KG1 (cell line): Measurements from ENCODE around the gene PAWR.

Source experiments
- DNase-seq: peaks from one replicate; lab custom pipeline; 2025; lab: John Stamatoyannopoulos, UW

Gene PAWR

GRCh38 chr12:79690638-79691510 is at the start of gene PAWR:
PAWR (minus strand) TSS chr12:79690964; CDS start chr12:79690244, 720 bp downstream.
- no peak for DNase-seq

GRCh38 chr12:79737875-79738718 is 47.3 kb upstream of the PAWR start:
- no peak for DNase-seq

DNA sequence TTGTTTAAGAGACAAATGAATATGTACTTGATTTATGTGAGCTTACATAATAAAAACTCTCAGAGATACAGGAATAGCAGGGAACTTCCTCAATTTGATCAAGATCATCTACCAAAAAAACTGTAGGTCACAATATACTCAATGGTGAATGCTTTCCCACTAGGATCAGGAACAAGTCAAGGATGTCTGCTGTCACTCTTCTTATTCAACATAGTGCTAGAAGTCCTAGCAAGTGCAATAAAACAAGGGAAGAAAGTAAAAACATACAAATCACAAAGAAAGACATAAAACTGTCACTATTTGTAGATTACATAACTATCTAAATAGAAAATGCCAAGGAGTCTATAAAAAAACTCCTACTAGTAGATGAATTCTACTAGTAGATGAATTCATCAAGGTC is 41.9 kb upstream of the PAWR start:
- no peak for DNase-seq

GRCh38 chr12:79725987-79726386 is 35.2 kb upstream of the PAWR start:
- DNase-seq, result no peak

GRCh38 chr12:79717006-79717405 is 26.2 kb upstream of the PAWR start:
- DNase-seq, result no peak

DNA sequence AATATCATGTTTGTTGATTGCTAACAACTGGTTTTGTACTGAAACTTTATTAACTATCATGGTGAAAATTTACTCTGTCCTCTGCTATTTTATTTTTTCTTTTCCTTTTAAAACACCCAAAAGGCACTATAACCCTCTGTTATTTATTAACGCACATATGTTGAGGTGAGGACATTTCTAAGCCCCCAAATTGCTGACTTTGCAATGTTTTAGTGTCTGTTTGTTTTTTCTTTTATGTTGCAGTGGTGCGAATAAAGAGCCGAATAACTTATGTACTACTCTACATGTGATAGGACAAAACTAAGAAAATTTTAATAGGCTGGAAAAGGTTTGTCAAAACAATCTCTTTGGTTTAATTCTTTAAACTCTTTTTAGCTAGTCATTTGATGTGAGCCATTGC is 24.5 kb upstream of the PAWR start:
- DNase-seq, result no peak

DNA sequence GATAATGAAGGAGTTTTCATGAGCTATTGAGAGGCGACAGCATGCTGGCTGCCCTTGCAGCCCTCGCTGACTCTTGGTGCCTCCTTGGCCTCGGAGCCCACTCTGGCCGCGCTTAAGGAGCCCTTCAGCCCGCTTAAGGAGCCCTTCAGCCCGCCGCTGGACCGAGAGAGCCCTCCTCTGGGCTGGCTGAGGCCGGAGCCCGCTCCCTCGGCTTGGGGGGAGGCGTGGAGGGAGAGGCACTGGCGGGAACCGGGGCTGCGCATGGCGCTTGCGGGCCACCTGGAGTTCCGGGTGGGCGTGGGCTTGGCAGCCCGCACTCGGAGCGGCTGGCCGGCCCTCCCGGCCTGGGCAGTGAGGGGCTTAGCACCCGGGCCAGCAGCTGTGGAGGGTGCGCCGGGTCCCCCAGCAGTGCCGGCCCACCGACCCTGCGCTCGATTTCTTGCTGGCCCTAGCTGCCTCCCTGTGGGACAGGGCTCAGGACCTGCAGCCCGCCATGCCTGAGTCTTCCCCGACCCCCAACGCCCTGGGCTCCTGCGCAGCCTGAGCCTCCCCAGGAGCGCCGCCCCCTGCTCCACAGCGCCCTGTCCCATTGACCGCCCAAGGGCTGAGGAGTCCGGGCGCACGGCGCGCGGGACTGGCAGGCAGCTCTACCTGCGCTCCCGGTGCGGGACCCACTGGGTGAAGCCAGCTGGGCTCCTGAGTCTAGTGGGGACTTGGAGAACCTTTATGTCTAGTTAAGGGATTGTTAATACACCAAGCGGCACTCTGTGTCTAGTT is 20.1 kb upstream of the PAWR start:
- no peak for DNase-seq

GRCh38 chr12:79707830-79708229 is 17.1 kb upstream of the PAWR start:
- no peak for DNase-seq

GRCh38 chr12:79706676-79707075 is 15.9 kb upstream of the PAWR start:
- no peak for DNase-seq

- no peak for DNase-seq
Observed at GRCh38 chr12:79706156-79706555, 15.4 kb upstream of the PAWR start.

DNA sequence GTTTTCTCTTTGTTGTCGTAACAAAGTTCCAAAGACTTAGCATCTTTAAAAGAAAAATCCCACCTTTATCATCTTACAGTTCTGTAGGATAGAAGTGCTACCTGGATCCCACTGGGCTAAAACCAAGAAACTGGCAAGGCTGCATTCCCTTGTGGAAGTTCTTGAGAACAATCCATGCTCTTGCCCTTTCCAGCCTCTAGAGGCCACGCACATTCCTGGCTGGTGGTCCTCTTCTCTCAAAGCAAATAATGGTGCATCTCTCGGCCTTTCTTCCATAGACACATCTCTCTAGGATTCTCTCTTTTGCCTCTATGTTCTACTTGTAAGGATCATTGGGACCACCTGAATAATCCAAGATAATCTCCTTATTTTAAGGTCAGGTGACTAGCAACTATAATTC is 8.2 kb upstream of the PAWR start:
- no peak for DNase-seq

- no peak for DNase-seq
Observed at GRCh38 chr12:79696416-79696815, 5.7 kb upstream of the PAWR start.

DNA sequence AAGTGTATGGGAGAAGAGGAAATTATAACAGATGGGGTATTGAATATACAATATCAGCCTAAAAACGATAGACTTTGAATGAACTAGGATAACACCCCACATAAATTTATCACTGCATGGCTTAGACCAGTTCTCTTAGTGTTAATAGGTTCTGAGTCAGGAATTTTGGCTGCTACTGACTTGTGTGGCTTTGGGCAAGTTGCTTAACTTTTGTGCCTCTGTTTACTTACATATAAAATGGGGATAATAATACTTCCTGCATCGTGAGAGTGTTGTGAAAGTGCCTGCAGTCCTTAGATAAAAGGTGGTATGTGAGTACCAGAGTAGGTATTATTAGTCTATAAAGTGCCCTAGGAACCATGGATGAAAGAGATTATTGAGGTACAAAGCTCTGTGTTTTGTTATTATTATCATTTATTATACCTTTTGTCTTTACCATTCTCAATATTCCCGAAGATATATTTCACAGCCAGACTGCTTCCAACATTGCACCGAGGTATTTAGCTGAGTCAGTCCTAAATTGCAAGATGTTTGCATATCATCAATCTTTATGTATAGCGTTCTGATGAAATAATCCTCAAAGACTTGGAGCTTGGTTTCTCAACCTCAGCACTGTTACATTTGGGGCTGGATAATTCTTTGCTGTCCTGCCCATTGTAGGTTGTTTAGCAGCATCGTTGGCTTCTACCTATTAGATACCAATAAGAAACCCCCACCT is 2.3 kb upstream of the PAWR start:
- no peak for DNase-seq

DNA sequence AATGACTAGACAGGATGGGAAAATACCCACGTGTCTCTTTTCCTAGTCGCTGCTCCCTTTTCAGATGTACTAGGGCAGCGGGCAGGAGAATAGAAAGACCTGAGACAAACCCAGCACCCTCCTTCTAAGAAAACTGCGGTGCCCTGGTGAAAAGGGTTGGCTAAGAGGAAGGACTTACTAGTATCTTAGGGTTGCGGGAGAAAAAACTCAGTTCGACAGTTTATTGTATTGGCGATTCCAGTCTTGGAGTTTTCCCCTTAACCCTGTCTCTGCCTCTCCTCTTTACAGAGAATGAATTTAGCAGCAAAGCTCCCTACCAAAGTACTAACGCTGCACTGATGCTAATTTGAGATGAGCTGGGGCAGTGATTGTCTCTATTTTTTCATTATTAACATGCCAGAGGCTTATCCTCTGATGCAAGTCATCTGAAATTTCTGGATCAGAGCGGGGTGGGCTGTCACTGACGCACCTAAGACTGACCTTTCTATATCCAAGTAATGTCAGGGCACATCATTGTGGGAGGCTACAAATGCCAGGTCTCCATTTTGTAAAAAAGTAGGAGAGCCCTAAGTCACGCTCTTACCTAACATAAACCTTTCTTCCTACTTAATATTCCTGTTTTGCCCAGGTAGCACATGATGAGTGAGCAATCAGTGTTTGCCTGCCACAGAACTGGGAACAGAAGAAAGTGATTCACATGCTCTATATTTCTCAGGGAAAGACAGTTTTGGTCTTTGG is 916 bp upstream of the PAWR start:
- no peak for DNase-seq

DNA sequence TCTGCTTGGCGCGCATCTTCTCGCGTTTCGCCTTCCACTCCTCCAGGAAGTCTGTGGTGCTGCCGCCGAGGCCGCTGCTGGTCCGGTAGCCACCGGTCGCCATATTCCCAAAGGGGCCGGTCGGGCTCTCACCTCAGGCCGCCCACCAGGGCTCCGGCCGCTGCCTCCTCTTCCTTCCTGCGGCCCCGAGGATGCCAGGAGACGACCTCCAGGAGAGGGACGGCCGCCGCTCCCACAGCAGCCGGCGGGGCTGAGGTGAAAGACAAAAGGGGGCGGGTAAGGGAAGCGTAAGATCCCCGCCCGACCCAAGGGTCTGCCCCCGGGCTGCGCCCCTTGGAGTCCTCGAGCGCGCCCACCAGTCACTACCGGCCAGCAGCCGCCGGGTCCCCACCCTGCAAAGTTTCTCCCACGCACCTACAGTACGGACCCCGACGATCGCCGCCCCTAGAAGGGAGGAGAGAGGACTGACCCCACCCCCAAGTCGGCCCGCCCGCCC is 574 bp downstream of the PAWR start:
- DNase-seq, result peak; percentile 25

GRCh38 chr12:79689477-79690141 is 1.2 kb downstream of the PAWR start:
- DNase-seq, result no peak

- no peak for DNase-seq
Observed at GRCh38 chr12:79689061-79689476, 1.7 kb downstream of the PAWR start.

GRCh38 chr12:79688376-79689060 is 2.2 kb downstream of the PAWR start:
- DNase-seq, result no peak

GRCh38 chr12:79687711-79688260 is 3.0 kb downstream of the PAWR start:
- no peak for DNase-seq
